H9 (cell line): ENCODE results near the gene ADAMTS15. TPM values are rescaled to one million over a fixed set of nuclear protein-coding genes. Genes with fewer than 3 reads are reported as not detected.

Source experiments
- DNase-seq: peaks from one replicate; pipeline ENCODE4 v3.0.0-alpha.2; 2017
- H2AFZ ChIP-seq: one replicate; pipeline ENCODE4 v1.6.1; 2013; ENCODE audit warnings: mild to moderate bottlenecking, low read length, control low read depth, moderate library complexity
- H2AK5ac ChIP-seq: 2 replicates; pipeline ENCODE4 v1.6.1; 2013; ENCODE audit warnings: low read length, control low read depth, mixed read lengths; ENCODE audit not compliant: insufficient read length
- H2BK120ac ChIP-seq: one replicate; pipeline ENCODE4 v1.6.1; 2013; ENCODE audit warnings: low read depth, mild to moderate bottlenecking, low read length, control low read depth, inconsistent platforms; ENCODE audit not compliant: poor library complexity, severe bottlenecking
- H2BK12ac ChIP-seq: 2 replicates; pipeline ENCODE4 v1.6.1; 2013; ENCODE audit warnings: low read length, control low read depth, mixed read lengths, low read depth; ENCODE audit not compliant: insufficient read length
- H2BK15ac ChIP-seq: 2 replicates; pipeline ENCODE4 v1.6.1; 2013; ENCODE audit warnings: low read depth, low read length, control low read depth
- H2BK20ac ChIP-seq: one replicate; pipeline ENCODE4 v1.6.1; 2013; ENCODE audit warnings: low read depth, mild to moderate bottlenecking, low read length, control low read depth, inconsistent platforms; ENCODE audit not compliant: poor library complexity, severe bottlenecking
- H2BK5ac ChIP-seq: 2 replicates; pipeline ENCODE4 v1.6.1; 2013; ENCODE audit warnings: low read length, control low read depth, mixed read lengths; ENCODE audit not compliant: insufficient read length
- H3K14ac ChIP-seq: 2 replicates; pipeline ENCODE4 v1.6.1; 2013; ENCODE audit warnings: low read length, control low read depth; ENCODE audit not compliant: insufficient read depth
- H3K18ac ChIP-seq: 2 replicates; pipeline ENCODE4 v1.6.1; 2013; ENCODE audit warnings: low read depth, mild to moderate bottlenecking, mixed read lengths, low read length, control low read depth; ENCODE audit not compliant: insufficient read length
- H3K23ac ChIP-seq: 2 replicates; pipeline ENCODE4 v1.6.1; 2013; ENCODE audit warnings: low read length, control low read depth, mixed read lengths, low read depth; ENCODE audit not compliant: insufficient read length
- H3K23me2 ChIP-seq: 2 replicates; pipeline ENCODE4 v1.6.1; 2013; ENCODE audit warnings: low read depth, mild to moderate bottlenecking, mixed read lengths, low read length, control low read depth; ENCODE audit not compliant: insufficient read length, poor library complexity, severe bottlenecking
- H3K27ac ChIP-seq: 2 replicates; pipeline ENCODE4 v1.5.1; 2013; ENCODE audit warnings: low read length, control low read depth, mixed read lengths, low read depth; ENCODE audit not compliant: insufficient read length
- H3K27me3 ChIP-seq: 2 replicates; pipeline ENCODE4 v1.6.1; 2013; ENCODE audit warnings: low read length, control low read depth, inconsistent platforms; ENCODE audit not compliant: insufficient read depth
- H3K4ac ChIP-seq: 2 replicates; pipeline ENCODE4 v1.6.1; 2013; ENCODE audit warnings: low read depth, mild to moderate bottlenecking, control low read depth, inconsistent platforms, low read length, moderate library complexity
- H3K4me1 ChIP-seq: 2 replicates; pipeline ENCODE4 v1.6.1; 2013; ENCODE audit warnings: low read length, control low read depth, inconsistent platforms; ENCODE audit not compliant: insufficient read depth
- H3K4me2 ChIP-seq: 2 replicates; pipeline ENCODE4 v1.6.1; 2013; ENCODE audit warnings: low read length, control low read depth, mixed read lengths; ENCODE audit not compliant: insufficient read length, insufficient read depth
- H3K56ac ChIP-seq: 2 replicates; pipeline ENCODE4 v1.6.1; 2013; ENCODE audit warnings: low read depth, mild to moderate bottlenecking, mixed read lengths, low read length, control low read depth; ENCODE audit not compliant: insufficient read length
- H3K79me1 ChIP-seq: 2 replicates; pipeline ENCODE4 v1.6.1; 2013; ENCODE audit warnings: low read depth, mild to moderate bottlenecking, moderate library complexity, low read length, control low read depth, inconsistent platforms; ENCODE audit not compliant: insufficient read depth, poor library complexity, severe bottlenecking
- H3K79me2 ChIP-seq: 2 replicates; pipeline ENCODE4 v1.6.1; 2013; ENCODE audit warnings: low read length, control low read depth, inconsistent platforms; ENCODE audit not compliant: insufficient read depth
- H3K9ac ChIP-seq: 2 replicates; pipeline ENCODE4 v1.6.1; 2013; ENCODE audit warnings: low read length, control low read depth, mixed read lengths; ENCODE audit not compliant: insufficient read length; ENCODE audit errors: extremely low read depth
- H3K9me3 ChIP-seq: one replicate; pipeline ENCODE4 v1.6.1; 2013; ENCODE audit warnings: low read depth, low read length, inconsistent platforms; ENCODE audit not compliant: control insufficient read depth
- H3T11ph ChIP-seq: one replicate; pipeline ENCODE4 v1.6.1; 2013; ENCODE audit warnings: mild to moderate bottlenecking, low read length, control low read depth, inconsistent platforms
- H4K20me1 ChIP-seq: one replicate; pipeline ENCODE4 v1.6.1; 2013; ENCODE audit not compliant: control insufficient read depth, insufficient read length, insufficient read depth
- H4K5ac ChIP-seq: 2 replicates; pipeline ENCODE4 v1.6.1; 2013; ENCODE audit warnings: low read depth, mild to moderate bottlenecking, mixed read lengths, low read length, control low read depth; ENCODE audit not compliant: insufficient read length
- H4K8ac ChIP-seq: replicated peaks from 2 replicates; pipeline ENCODE4 v1.6.1; 2013; ENCODE audit warnings: low read length, control low read depth, mixed read lengths, low read depth; ENCODE audit not compliant: insufficient read length
- H4K91ac ChIP-seq: 2 replicates; pipeline ENCODE4 v1.6.1; 2013; ENCODE audit warnings: low read depth, mild to moderate bottlenecking, moderate library complexity, mixed read lengths, low read length, control low read depth; ENCODE audit not compliant: insufficient read length
- H3K27ac Mint-ChIP-seq, 3 experiments: 2 replicates in 2 of 3; 3 replicates in 1 of 3; pipeline ENCODE4 v1.8.0; 2020 to 2021; ENCODE audit warnings: mixed read lengths in 3 of 3, mild to moderate bottlenecking in 1 of 3, moderate library complexity in 1 of 3
- H3K27me3 Mint-ChIP-seq: 2 replicates; pipeline ENCODE4 v1.8.0; 2021; ENCODE audit warnings: low read depth, mild to moderate bottlenecking, moderate library complexity, mixed read lengths
- H3K36me3 Mint-ChIP-seq, 3 experiments: 2 replicates in 2 of 3; 3 replicates in 1 of 3; pipeline ENCODE4 v1.8.0; 2020 to 2021; ENCODE audit warnings: low read depth in 3 of 3, mixed read lengths in 3 of 3; ENCODE audit not compliant: insufficient read depth in 1 of 3
- H3K4me1 Mint-ChIP-seq, 2 experiments: 2 replicates each; pipeline ENCODE4 v1.8.0; 2020; ENCODE audit warnings: mixed read lengths in 2 of 2
- H3K4me3 Mint-ChIP-seq, 2 experiments: 2 replicates in 1 of 2; 3 replicates in 1 of 2; pipeline ENCODE4 v1.8.0; 2020 to 2021; ENCODE audit warnings: mild to moderate bottlenecking in 2 of 2, mixed read lengths in 2 of 2, moderate library complexity in 1 of 2
- H3K9me3 Mint-ChIP-seq, 2 experiments: 2 replicates in 1 of 2; 3 replicates in 1 of 2; pipeline ENCODE4 v1.8.0; 2020; ENCODE audit warnings: mild to moderate bottlenecking in 2 of 2, mixed read lengths in 2 of 2, moderate library complexity in 1 of 2
- CTCF ChIP-seq: fragments of 200-600 bp; sonication (generic); conservative IDR thresholded peaks from 3 replicates; pipeline ENCODE4 v1.8.0; 2021; ENCODE audit warnings: antibody characterized with exemption, mild to moderate bottlenecking
- WGBS: extraction: QIAGEN DNeasy Blood & Tissue Kit; methylation state at CpG from one replicate; pipeline ENCODE4 v1.1.7; 2013; ENCODE audit warnings: missing lambda C conversion rate, low lambda C conversion rate, mixed read lengths; ENCODE audit not compliant: insufficient read length; ENCODE audit errors: extremely low coverage; 5-methylcytosine and 5-hydroxymethylcytosine counted together
- total RNA-seq: library from RNA; stranded (reverse); gene quantifications from 2 replicates; pipeline ENCODE4 v1.2.1, GENCODE V29; 2021

The ADAMTS15 gene
- total RNA-seq, 1 experiment from 2014 or later = 1.3 TPM

GRCh38 chr11:130487924-130488815, 39.7 kb downstream of the ADAMTS15 start:
- Histone ChIP-seq H4K91ac (no peak overlapping the region), H2BK15ac (no peak overlapping the region), H3K4ac (no peak overlapping the region), H3K9me3 (no peaks in the 10 kb centered on the region), H4K20me1 (no peaks in the 10 kb centered on the region), H3K4me2 (no peak overlapping the region), H4K5ac (no peak overlapping the region), H3K23me2 (no peaks in the 10 kb centered on the region), H3K14ac (no peak overlapping the region), H3K18ac (no peak overlapping the region), H3K4me1 (no peaks in the 10 kb centered on the region), H2AK5ac (no peak overlapping the region), H2BK120ac (no peak overlapping the region), H3K79me2 (no peaks in the 10 kb centered on the region), H2BK5ac (no peak overlapping the region), H3K9ac (no peak overlapping the region), H4K8ac (no peak overlapping the region), H3K27ac (no peak overlapping the region), H3K79me1 (no peaks in the 10 kb centered on the region), H3T11ph (no peak overlapping the region), H2BK20ac (no peak overlapping the region), H3K27me3 (no peaks in the 10 kb centered on the region), H2AFZ (no peak overlapping the region), H2BK12ac (no peak overlapping the region), H3K23ac (no peak overlapping the region), H3K56ac (no peak overlapping the region)
- peaks cover 1% of the 10 kb centered on the region; the same call in 1 of the 2 replicates for H3K27me3 Mint-ChIP-seq
- WGBS = no CpG with 5 or more reads among the region's 13 CpGs
- no peak overlapping the region for H3K4me3 Mint-ChIP-seq
- H3K4me1 Mint-ChIP-seq = no peaks in the 10 kb centered on the region
- H3K36me3 Mint-ChIP-seq = peaks cover 0 to 4% (median 0%) of the 10 kb centered on the region in 3 experiments; a peak in 2 of 7 replicates
- H3K9me3 Mint-ChIP-seq = peaks cover 3 to 4% of the 10 kb centered on the region in 2 experiments; a peak in 4 of 5 replicates
- DNase-seq = no peak
- H3K27ac Mint-ChIP-seq = peak overlapping the region in 1 of 3 experiments; percentile 29; a peak in 1 of 7 replicates
- no peak for TF ChIP-seq CTCF
